Measurements from ENCODE around the gene CIBAR2.

Gene CIBAR2

DNA sequence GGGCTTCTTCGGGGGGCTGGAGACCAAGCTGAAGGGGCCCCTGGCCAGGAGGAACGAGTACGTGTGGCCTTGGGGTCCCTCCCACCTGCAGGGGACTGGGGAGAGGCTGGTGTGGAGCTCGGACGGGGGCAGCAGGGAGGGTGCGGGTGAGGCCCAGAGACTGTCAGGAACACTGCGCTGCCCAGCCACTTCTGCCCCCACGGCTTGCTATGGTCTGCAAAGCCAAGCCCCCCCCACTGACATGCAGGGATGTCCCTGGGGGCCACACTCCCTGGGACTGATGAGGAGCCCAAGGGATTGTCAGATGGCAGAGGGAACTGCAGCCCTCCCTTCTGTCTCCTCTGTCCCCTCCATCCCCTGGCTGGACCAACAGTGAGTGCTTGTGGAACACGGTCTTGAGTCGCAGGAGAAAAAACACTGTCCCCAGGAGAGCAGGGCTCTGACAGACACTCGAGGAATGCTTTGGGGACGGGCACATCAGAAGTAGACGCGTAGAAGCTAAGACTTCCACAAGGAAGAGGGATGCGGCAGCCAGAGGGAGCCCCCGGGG lies 34.6 kb downstream of the CIBAR2 start:
- H3K36me3 ChIP-seq (ENCODE audit: control insufficient read depth in 1 of 2, insufficient read depth in 2 of 2, low read depth in 1 of 2, low read length in 2 of 2): peaks cover 49 to 73% of the 10 kb centered on the region in 2 experiments
- no peaks in the 10 kb centered on the region for H3K9me3 ChIP-seq (ENCODE audit: control insufficient read depth, low read length)
- H3K4me1 ChIP-seq (ENCODE audit: control insufficient read depth, insufficient read depth, low read depth, low read length): peaks cover 8% of the 10 kb centered on the region
- no peak overlapping the region for H2AFZ ChIP-seq (ENCODE audit: low read depth, low read length)
- H3K4me3 ChIP-seq (ENCODE audit: insufficient read depth in 1 of 2, low read depth in 1 of 2, low read length in 2 of 2): no peak overlapping the region
- H3K79me1 ChIP-seq (replicated peaks; ENCODE audit: low read length, poor library complexity, severe bottlenecking): no peaks in the 10 kb centered on the region
- no peak overlapping the region for H2BK12ac ChIP-seq (ENCODE audit: low read length in 2 of 2)
- no peak overlapping the region for H4K91ac ChIP-seq (ENCODE audit: low read length)
- no peak overlapping the region for H3K4ac ChIP-seq (ENCODE audit: low read depth in 1 of 2, low read length in 2 of 2)
- no peak overlapping the region for H2AK5ac ChIP-seq (ENCODE audit: low read length, severe bottlenecking)
- 92% methylated on average over 16 of the region's 16 CpGs for WGBS
- H2BK5ac ChIP-seq (ENCODE audit: low read depth, low read length, poor library complexity, severe bottlenecking): no peak overlapping the region
- H2BK15ac ChIP-seq (ENCODE audit: low read depth, poor library complexity, severe bottlenecking): no peak overlapping the region
- H3K14ac ChIP-seq (ENCODE audit: low read length in 2 of 2): no peak overlapping the region
- no peak for DNase-seq
- H3K27ac ChIP-seq (ENCODE audit: low read length, poor library complexity, severe bottlenecking): no peak overlapping the region
- H3K4me2 ChIP-seq (ENCODE audit: low read length, poor library complexity, severe bottlenecking): no peak overlapping the region
- H3K23ac ChIP-seq (ENCODE audit: low read length in 2 of 2): no peak overlapping the region
- H3K27me3 ChIP-seq (ENCODE audit: control insufficient read depth in 1 of 2, insufficient read depth in 1 of 2, low read length in 2 of 2): no peaks in the 10 kb centered on the region
- no peak overlapping the region for H3K9ac ChIP-seq (ENCODE audit: low read length)
- H4K8ac ChIP-seq (ENCODE audit: low read length): no peak overlapping the region
- H2BK120ac ChIP-seq (ENCODE audit: low read depth, low read length): no peak overlapping the region
- H3K18ac ChIP-seq (ENCODE audit: low read depth in 1 of 2, low read length in 2 of 2): no peak overlapping the region

DNA sequence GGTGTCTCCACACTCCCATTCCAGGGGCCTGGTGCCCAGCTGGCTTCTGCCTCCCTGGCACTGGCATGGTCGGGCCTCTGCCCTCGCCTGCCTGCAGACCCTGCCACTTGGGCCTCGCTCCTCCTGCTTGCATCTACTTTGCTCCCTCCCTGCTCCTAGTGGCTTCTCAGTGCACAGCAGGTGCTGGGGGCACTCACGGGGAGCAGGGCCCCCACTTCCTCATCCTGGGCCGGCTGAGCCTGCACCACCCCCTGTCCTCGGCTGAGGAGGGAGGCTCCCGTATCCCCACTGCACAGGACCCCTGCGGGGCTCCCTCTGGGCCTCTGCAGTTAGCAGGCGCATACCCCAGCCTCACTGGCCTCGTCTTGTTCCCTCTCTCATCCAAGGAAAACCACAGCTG lies 35.2 kb downstream of the CIBAR2 start:
- Histone ChIP-seq H3K36me3 (ENCODE audit: control insufficient read depth in 1 of 2, insufficient read depth in 2 of 2, low read depth in 1 of 2, low read length in 2 of 2) (peaks cover 51 to 70% of the 10 kb centered on the region in 2 experiments), H3K4me3 (ENCODE audit: insufficient read depth in 1 of 2, low read depth in 1 of 2, low read length in 2 of 2) (no peak overlapping the region), H3K9me3 (ENCODE audit: control insufficient read depth, low read length) (no peaks in the 10 kb centered on the region), H3K23ac (ENCODE audit: low read length in 2 of 2) (no peak overlapping the region), H2BK5ac (ENCODE audit: low read depth, low read length, poor library complexity, severe bottlenecking) (no peak overlapping the region), H3K4ac (ENCODE audit: low read depth in 1 of 2, low read length in 2 of 2) (no peak overlapping the region), H3K4me1 (ENCODE audit: control insufficient read depth, insufficient read depth, low read depth, low read length) (peaks cover 4% of the 10 kb centered on the region), H4K8ac (ENCODE audit: low read length) (no peak overlapping the region), H3K18ac (ENCODE audit: low read depth in 1 of 2, low read length in 2 of 2) (no peak overlapping the region), H2BK120ac (ENCODE audit: low read depth, low read length) (no peak overlapping the region), H3K79me1 (replicated peaks; ENCODE audit: low read length, poor library complexity, severe bottlenecking) (no peaks in the 10 kb centered on the region), H3K9ac (ENCODE audit: low read length) (no peak overlapping the region), H2BK12ac (ENCODE audit: low read length in 2 of 2) (no peak overlapping the region), H2BK15ac (ENCODE audit: low read depth, poor library complexity, severe bottlenecking) (no peak overlapping the region), H3K4me2 (ENCODE audit: low read length, poor library complexity, severe bottlenecking) (no peak overlapping the region), H4K91ac (ENCODE audit: low read length) (no peak overlapping the region), H2AFZ (ENCODE audit: low read depth, low read length) (no peak overlapping the region), H3K27me3 (ENCODE audit: control insufficient read depth in 1 of 2, insufficient read depth in 1 of 2, low read length in 2 of 2) (no peaks in the 10 kb centered on the region), H2AK5ac (ENCODE audit: low read length, severe bottlenecking) (no peak overlapping the region), H3K27ac (ENCODE audit: low read length, poor library complexity, severe bottlenecking) (no peak overlapping the region), H3K14ac (ENCODE audit: low read length in 2 of 2) (no peak overlapping the region)
- WGBS: 91% methylated on average over 10 of the region's 10 CpGs
- DNase-seq: no peak

DNA sequence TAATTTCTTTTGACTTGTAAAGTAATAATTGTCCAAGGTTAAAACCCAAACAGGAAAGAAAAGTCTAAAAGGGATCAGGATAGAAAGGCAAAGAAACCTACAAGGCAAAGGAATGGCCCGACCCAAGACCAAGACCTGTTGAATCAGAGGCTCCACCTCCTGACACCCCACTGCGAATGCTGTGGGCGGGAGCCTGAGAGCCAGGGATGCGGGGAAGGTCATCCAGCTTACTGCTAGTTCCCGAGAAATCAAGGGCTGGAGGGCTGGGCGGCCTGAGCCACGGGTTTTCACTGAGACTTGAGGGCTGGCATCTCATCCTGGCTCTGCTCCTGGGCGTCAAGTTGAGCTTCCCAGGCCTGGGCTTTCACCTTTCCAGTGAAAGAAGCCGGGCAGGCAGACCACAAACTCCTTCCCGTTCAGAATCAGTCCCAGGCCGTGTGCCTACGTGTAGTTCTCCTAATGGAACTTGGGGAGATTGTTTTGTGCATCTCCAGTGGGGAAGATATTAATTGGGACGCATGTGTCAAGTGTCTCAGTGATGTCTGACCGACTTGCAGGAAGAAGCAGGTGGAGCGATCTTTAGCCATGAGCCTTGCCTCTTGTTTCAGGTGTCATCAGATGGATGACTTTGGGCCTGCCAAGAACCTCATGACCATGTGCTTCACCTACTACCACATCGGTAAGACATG lies 36.9 kb downstream of the CIBAR2 start:
- Histone ChIP-seq H4K91ac (ENCODE audit: low read length) (no peak overlapping the region), H2AK5ac (ENCODE audit: low read length, severe bottlenecking) (no peak overlapping the region), H3K4me2 (ENCODE audit: low read length, poor library complexity, severe bottlenecking) (no peak overlapping the region), H3K27me3 (ENCODE audit: control insufficient read depth in 1 of 2, insufficient read depth in 1 of 2, low read length in 2 of 2) (no peaks in the 10 kb centered on the region), H3K4ac (ENCODE audit: low read depth in 1 of 2, low read length in 2 of 2) (no peak overlapping the region), H3K9me3 (ENCODE audit: control insufficient read depth, low read length) (no peaks in the 10 kb centered on the region), H4K8ac (ENCODE audit: low read length) (no peak overlapping the region), H3K9ac (ENCODE audit: low read length) (no peak overlapping the region), H3K79me1 (replicated peaks; ENCODE audit: low read length, poor library complexity, severe bottlenecking) (no peaks in the 10 kb centered on the region), H2BK12ac (ENCODE audit: low read length in 2 of 2) (no peak overlapping the region), H3K14ac (ENCODE audit: low read length in 2 of 2) (no peak overlapping the region), H2BK120ac (ENCODE audit: low read depth, low read length) (no peak overlapping the region), H3K23ac (ENCODE audit: low read length in 2 of 2) (no peak overlapping the region), H2AFZ (ENCODE audit: low read depth, low read length) (no peak overlapping the region), H3K4me1 (ENCODE audit: control insufficient read depth, insufficient read depth, low read depth, low read length) (no peaks in the 10 kb centered on the region), H3K27ac (ENCODE audit: low read length, poor library complexity, severe bottlenecking) (no peak overlapping the region), H3K36me3 (ENCODE audit: control insufficient read depth in 1 of 2, insufficient read depth in 2 of 2, low read depth in 1 of 2, low read length in 2 of 2) (peaks cover 47 to 68% of the 10 kb centered on the region in 2 experiments), H2BK15ac (ENCODE audit: low read depth, poor library complexity, severe bottlenecking) (no peak overlapping the region), H3K18ac (ENCODE audit: low read depth in 1 of 2, low read length in 2 of 2) (no peak overlapping the region), H3K4me3 (ENCODE audit: insufficient read depth in 1 of 2, low read depth in 1 of 2, low read length in 2 of 2) (no peak overlapping the region), H2BK5ac (ENCODE audit: low read depth, low read length, poor library complexity, severe bottlenecking) (no peak overlapping the region)
- WGBS: 86% methylated on average over 16 of the region's 16 CpGs
- no peak for DNase-seq

DNA sequence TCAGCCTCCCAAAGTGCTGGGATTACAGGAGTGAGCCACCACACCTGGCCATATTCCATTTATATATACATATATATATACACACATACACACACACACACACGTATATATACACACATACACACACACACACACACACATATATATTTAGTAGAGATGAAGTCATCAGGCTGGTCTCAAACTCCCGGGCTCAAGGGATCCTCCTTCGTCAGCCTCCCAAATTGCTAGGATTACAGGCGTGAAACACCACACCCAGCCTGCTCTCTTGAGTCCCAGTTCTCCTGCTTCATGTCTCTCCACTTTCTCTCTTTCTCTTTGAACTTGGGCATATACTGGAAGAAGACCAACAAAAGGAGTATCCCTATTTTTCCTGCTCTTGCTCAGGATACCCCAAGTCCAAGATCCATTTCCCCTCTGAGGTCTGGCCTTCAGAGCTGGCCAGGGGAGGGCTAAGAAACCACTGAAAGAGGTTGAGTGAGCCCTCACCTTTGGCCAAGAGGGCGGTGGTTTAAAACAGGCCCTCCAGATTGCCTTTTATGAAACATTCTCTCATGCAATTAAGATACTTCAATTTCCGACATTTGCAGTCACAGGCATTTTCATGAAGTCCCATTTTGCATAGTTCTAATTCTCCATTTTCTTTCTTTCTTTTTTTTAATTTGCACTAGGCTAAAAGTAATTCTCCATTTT lies 37.9 kb downstream of the CIBAR2 start:
- Histone ChIP-seq H3K4ac (ENCODE audit: low read depth in 1 of 2, low read length in 2 of 2) (no peak overlapping the region), H4K91ac (ENCODE audit: low read length) (no peak overlapping the region), H2BK5ac (ENCODE audit: low read depth, low read length, poor library complexity, severe bottlenecking) (no peak overlapping the region), H3K14ac (ENCODE audit: low read length in 2 of 2) (no peak overlapping the region), H3K4me3 (ENCODE audit: insufficient read depth in 1 of 2, low read depth in 1 of 2, low read length in 2 of 2) (no peak overlapping the region), H3K27ac (ENCODE audit: low read length, poor library complexity, severe bottlenecking) (no peak overlapping the region), H3K9me3 (ENCODE audit: control insufficient read depth, low read length) (no peaks in the 10 kb centered on the region), H2BK12ac (ENCODE audit: low read length in 2 of 2) (no peak overlapping the region), H2BK15ac (ENCODE audit: low read depth, poor library complexity, severe bottlenecking) (no peak overlapping the region), H2AFZ (ENCODE audit: low read depth, low read length) (no peak overlapping the region), H3K18ac (ENCODE audit: low read depth in 1 of 2, low read length in 2 of 2) (no peak overlapping the region), H3K9ac (ENCODE audit: low read length) (no peak overlapping the region), H3K4me1 (ENCODE audit: control insufficient read depth, insufficient read depth, low read depth, low read length) (no peaks in the 10 kb centered on the region), H3K4me2 (ENCODE audit: low read length, poor library complexity, severe bottlenecking) (no peak overlapping the region), H3K36me3 (ENCODE audit: control insufficient read depth in 1 of 2, insufficient read depth in 2 of 2, low read depth in 1 of 2, low read length in 2 of 2) (peaks cover 44 to 63% of the 10 kb centered on the region in 2 experiments), H2AK5ac (ENCODE audit: low read length, severe bottlenecking) (no peak overlapping the region), H3K23ac (ENCODE audit: low read length in 2 of 2) (no peak overlapping the region), H3K27me3 (ENCODE audit: control insufficient read depth in 1 of 2, insufficient read depth in 1 of 2, low read length in 2 of 2) (no peaks in the 10 kb centered on the region), H4K8ac (ENCODE audit: low read length) (no peak overlapping the region), H2BK120ac (ENCODE audit: low read depth, low read length) (no peak overlapping the region), H3K79me1 (replicated peaks; ENCODE audit: low read length, poor library complexity, severe bottlenecking) (no peaks in the 10 kb centered on the region)
- DNase-seq: no peak
- WGBS: 95% methylated on average over 6 of the region's 6 CpGs
